SK-MEL-5 (cell line): Measurements from ENCODE around the gene INS. TPM values are rescaled to one million over a fixed set of nuclear protein-coding genes. Genes with fewer than 3 reads are reported as not detected.

Experiments used
- DNase-seq: peaks from one replicate; pipeline ENCODE4 v3.0.0-alpha.2; 2016; ENCODE audit warnings: low read depth, low spot score
- in situ Hi-C: cut with HindIII; loops from 2 replicates; pipeline ENCODE4 v1.10.0; 2016; ENCODE audit warnings: low sequenced_read_pairs, high pct_unique_total_duplicates, low pct_unique_long_range_greater_than_20kb
- total RNA-seq: library from RNA; depleted of rRNA; stranded (reverse); fragments of >200 nt; shearing (Covaris generic); gene quantifications from 2 replicates; pipeline ENCODE4 v1.2.3, GENCODE V29; 2014

The INS gene
- total RNA-seq, 1 experiment from 2014 or later, result not detected

GRCh38 chr11:2140411-2141400, 20.3 kb downstream of the INS start:
- in situ Hi-C loops, result no loop called here
- no peak for DNase-seq

GRCh38 chr11:2139621-2140337, 21.2 kb downstream of the INS start:
- in situ Hi-C loops, result no loop called here
- DNase-seq, result no peak

GRCh38 chr11:2139123-2139521, 21.9 kb downstream of the INS start, which contains the start of gene IGF2:
Gene IGF2, minus strand, starts transcription at chr11:2139389. Its CDS starts 3,866 bp downstream, at chr11:2135523.
- DNase-seq, result no peak
- in situ Hi-C loops, result no loop called here

- no peak for DNase-seq
- in situ Hi-C loops, result no loop called here
Measured at GRCh38 chr11:2138431-2139122, 22.4 kb downstream of the INS start.

GRCh38 chr11:2138068-2138430, 23.0 kb downstream of the INS start:
- DNase-seq, result no peak
- in situ Hi-C loops, result no loop called here

GRCh38 chr11:2137202-2138067, 23.6 kb downstream of the INS start:
- in situ Hi-C loops, result no loop called here
- DNase-seq, result peak; percentile 67

DNA sequence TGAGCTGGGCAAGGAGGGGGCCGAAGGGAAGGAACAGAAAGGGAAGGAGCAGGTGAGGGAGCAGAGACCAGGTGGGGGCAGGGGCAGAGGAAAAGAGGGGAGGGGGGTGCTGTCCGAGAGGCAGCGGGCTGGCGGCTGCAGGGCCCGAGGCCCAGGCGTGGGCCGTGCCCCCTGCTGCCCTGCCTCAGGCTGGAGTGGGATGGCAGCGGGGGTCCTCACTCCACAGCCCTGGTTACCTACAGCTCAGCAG, 24.1 kb downstream of the INS start:
- no peak for DNase-seq
- in situ Hi-C loops, result no loop called here

- in situ Hi-C loops, result no loop called here
- DNase-seq, result no peak
Measured at GRCh38 chr11:2136209-2136951, 24.6 kb downstream of the INS start.

- in situ Hi-C loops, result no loop called here
Measured at GRCh38 chr11:2135648-2136201, 25.3 kb downstream of the INS start.

DNA sequence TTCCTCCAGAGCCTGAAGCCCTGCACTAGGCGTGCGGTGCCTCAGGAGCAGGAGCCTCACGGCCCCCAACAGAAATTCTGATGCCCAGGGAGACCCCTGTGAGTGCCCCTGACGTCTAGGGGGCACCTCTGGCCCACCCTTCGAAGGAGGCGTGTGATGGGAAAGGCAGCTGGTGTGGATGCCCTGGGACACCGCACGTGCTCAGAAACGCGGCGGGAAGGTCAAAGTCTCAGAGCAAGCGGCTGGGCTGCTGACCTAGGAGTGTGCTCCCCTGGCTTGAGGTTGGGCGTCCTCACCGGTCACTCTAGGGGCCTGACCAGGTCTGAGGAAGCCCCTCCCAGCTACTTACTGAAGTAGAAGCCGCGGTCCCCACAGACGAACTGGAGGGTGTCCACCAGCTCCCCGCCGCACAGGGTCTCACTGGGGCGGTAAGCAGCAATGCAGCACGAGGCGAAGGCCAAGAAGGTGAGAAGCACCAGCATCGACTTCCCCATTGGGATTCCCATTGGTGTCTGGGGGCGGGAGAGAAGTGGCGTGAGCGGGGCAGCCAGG, 25.9 kb downstream of the INS start:
- DNase-seq, result no peak
- in situ Hi-C loops, result no loop called here

More at GRCh38 chr11:2135648-2136201, 25.3 kb downstream of the INS start:
- no peak for DNase-seq

DNA sequence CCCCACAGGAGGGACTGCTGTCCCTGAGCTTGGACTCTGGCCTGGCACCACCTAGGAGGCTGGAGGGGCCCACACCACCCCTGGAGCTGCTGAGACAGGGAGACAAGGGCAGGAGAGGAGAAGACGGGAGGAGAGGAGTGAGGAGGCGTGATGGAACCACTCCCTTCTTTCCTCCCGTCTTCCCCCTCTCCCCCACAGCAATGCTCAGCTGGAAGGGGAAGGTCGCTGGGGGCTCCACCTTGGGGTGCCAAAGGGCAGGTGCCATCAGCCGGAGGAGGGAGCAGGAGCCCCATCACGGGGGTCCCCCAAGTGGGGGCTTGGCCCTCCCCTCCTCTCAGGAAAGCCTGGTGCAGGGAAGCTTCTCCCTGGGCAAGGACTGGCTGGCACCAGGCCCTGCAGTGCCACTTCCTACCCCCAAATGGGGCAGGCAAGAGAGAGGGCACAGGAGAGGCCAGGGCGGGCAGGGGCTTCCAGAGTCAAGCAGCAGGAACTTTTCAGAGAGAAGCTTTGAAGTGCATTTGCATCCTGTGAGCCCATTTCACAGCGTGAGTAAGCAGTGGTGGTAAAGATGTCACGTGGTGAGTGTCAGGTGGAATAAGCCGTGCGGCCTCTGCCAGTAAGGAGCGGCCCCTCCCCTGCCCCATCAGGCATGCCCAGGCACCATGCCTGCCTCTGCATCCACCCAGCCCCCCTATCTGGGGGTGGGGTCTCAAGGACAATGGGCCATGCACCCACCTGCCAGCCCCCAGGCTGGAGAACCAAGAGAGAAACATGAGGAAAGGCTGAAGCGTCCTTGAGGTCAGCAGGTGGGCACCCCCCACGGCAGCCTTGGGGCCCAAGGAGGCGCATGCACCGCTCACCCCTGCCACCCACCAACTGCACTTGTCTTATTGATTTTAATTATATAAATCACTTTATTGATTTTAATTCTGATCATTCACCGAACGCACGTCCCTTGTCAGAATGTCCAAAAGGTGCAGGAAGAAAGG, 26.7 kb downstream of the INS start:
- in situ Hi-C loops, result no loop called here
- DNase-seq, result no peak

- DNase-seq, result no peak
- in situ Hi-C loops, result no loop called here
Measured at GRCh38 chr11:2133241-2134021, 27.6 kb downstream of the INS start.

DNA sequence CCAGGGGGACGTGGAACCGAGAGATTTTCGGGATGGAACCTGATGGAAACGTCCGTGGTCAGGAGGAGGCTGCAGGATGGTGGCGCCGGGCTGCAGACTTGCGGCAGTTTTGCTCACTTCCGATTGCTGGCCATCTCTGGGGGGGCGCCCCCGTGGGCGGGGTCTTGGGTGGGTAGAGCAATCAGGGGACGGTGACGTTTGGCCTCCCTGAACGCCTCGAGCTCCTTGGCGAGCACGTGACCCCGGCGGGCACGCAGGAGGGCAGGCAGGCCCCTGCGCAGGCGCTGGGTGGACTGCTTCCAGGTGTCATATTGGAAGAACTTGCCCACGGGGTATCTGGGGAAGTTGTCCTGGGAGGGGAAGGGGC, 28.2 kb downstream of the INS start:
- in situ Hi-C loops, result no loop called here
- DNase-seq, result no peak

GRCh38 chr11:2132246-2132645, 28.8 kb downstream of the INS start:
- DNase-seq, result no peak
- in situ Hi-C loops, result no loop called here
